GM23338 (cell line): ENCODE results near the gene AGBL4. TPM values are rescaled to one million over a fixed set of nuclear protein-coding genes. Genes with fewer than 3 reads are reported as not detected.

Experiments
- ATAC-seq: fragments of 200-7000 bp; cut with Tn5 transposase; 3 replicates; pipeline ENCODE4 v1.9.1; 2020
- DNase-seq: peaks from one replicate; pipeline ENCODE4 v3.0.0-alpha.2; 2015; ENCODE audit warnings: low spot score
- H2AFZ ChIP-seq: fragments of 200-600 bp; sonication (generic); 2 replicates; pipeline ENCODE4 v1.8.0; 2016; ENCODE audit warnings: antibody characterized with exemption, mild to moderate bottlenecking, moderate library complexity
- H3F3A ChIP-seq: fragments of 200-600 bp; sonication (generic); replicated peaks from 2 replicates; pipeline ENCODE4 v1.8.0; 2017; ENCODE audit warnings: antibody characterized with exemption, mixed run types, low read depth
- H3K27ac ChIP-seq: fragments of 200-600 bp; sonication (generic); 2 replicates; pipeline ENCODE4 v1.6.1; 2016; ENCODE audit warnings: low read depth
- H3K27me3 ChIP-seq: fragments of 200-600 bp; sonication (generic); 2 replicates; pipeline ENCODE4 v1.8.0; 2016; ENCODE audit warnings: mild to moderate bottlenecking, mixed run types, moderate library complexity; ENCODE audit not compliant: insufficient read depth
- H3K36me3 ChIP-seq: fragments of 200-600 bp; sonication (generic); 2 replicates; pipeline ENCODE4 v1.8.0; 2016; ENCODE audit warnings: mild to moderate bottlenecking; ENCODE audit not compliant: insufficient read depth
- H3K4me1 ChIP-seq: fragments of 200-600 bp; sonication (generic); 2 replicates; pipeline ENCODE4 v1.8.0; 2016; ENCODE audit warnings: mild to moderate bottlenecking, moderate library complexity; ENCODE audit not compliant: insufficient read depth
- H3K4me2 ChIP-seq: fragments of 200-600 bp; sonication (generic); 2 replicates; pipeline ENCODE4 v1.7.1; 2017; ENCODE audit warnings: mixed run types
- H3K4me3 ChIP-seq: fragments of 200-600 bp; sonication (generic); 2 replicates; pipeline ENCODE4 v1.6.1; 2016; ENCODE audit warnings: mixed run types
- H3K79me2 ChIP-seq: fragments of 200-600 bp; sonication (generic); replicated peaks from 2 replicates; pipeline ENCODE4 v1.8.0; 2017; ENCODE audit warnings: mild to moderate bottlenecking; ENCODE audit not compliant: insufficient read depth
- H3K9me2 ChIP-seq: fragments of 200-600 bp; sonication (generic); 2 replicates; pipeline ENCODE4 v1.8.0; 2017; ENCODE audit not compliant: insufficient read depth
- H4K20me1 ChIP-seq: fragments of 200-600 bp; sonication (generic); replicated peaks from 2 replicates; pipeline ENCODE4 v1.8.0; 2017; ENCODE audit warnings: mild to moderate bottlenecking; ENCODE audit not compliant: insufficient read depth
- H3K27ac Mint-ChIP-seq: 2 replicates; pipeline ENCODE4 v1.8.0; 2020; ENCODE audit warnings: inconsistent platforms, mild to moderate bottlenecking, moderate library complexity, mixed read lengths
- H3K27me3 Mint-ChIP-seq: 3 replicates; pipeline ENCODE4 v1.8.0; 2022; ENCODE audit warnings: low read depth, mild to moderate bottlenecking, moderate library complexity, mixed read lengths, inconsistent platforms; ENCODE audit not compliant: insufficient read depth, poor library complexity
- H3K36me3 Mint-ChIP-seq: 3 replicates; pipeline ENCODE4 v1.8.0; 2021; ENCODE audit warnings: low read depth, mild to moderate bottlenecking, inconsistent platforms, moderate library complexity, mixed read lengths
- H3K4me1 Mint-ChIP-seq: 3 replicates; pipeline ENCODE4 v1.8.0; 2020; ENCODE audit warnings: mild to moderate bottlenecking, inconsistent platforms, mixed read lengths
- H3K4me3 Mint-ChIP-seq: 3 replicates; pipeline ENCODE4 v1.8.0; 2021; ENCODE audit warnings: moderate library complexity, mild to moderate bottlenecking, inconsistent platforms, mixed read lengths
- H3K9me3 Mint-ChIP-seq: 3 replicates; pipeline ENCODE4 v1.8.0; 2020; ENCODE audit warnings: moderate library complexity, mild to moderate bottlenecking, inconsistent platforms, mixed read lengths
- CREB1 ChIP-seq: fragments of 250-450 bp; sonication (Bioruptor Pico); IDR thresholded peaks from 2 replicates; pipeline ENCODE4 v1.5.0; 2020; ENCODE audit warnings: low read depth, mild to moderate bottlenecking, moderate library complexity
- NANOG ChIP-seq: IDR thresholded peaks from 2 replicates; pipeline ENCODE4 v1.6.1; 2016; ENCODE audit warnings: antibody characterized with exemption, borderline replicate concordance
- POLR2AphosphoS5 ChIP-seq: IDR thresholded peaks from 2 replicates; pipeline ENCODE4 v1.6.1; 2016; ENCODE audit warnings: antibody characterized with exemption, low read depth
- ZNF114 ChIP-seq: fragments of 250-450 bp; sonication (Bioruptor Pico); IDR thresholded peaks from 2 replicates; pipeline ENCODE4 v1.5.0; 2020; ENCODE audit warnings: mild to moderate bottlenecking, moderate library complexity
- ZNF331 ChIP-seq: fragments of 250-450 bp; sonication (Bioruptor Pico); IDR thresholded peaks from 2 replicates; pipeline ENCODE4 v1.5.0; 2020; ENCODE audit warnings: low read depth, mild to moderate bottlenecking, moderate library complexity
- polyA plus RNA-seq: library from polyadenylated mRNA; unstranded; fragments of >200 nt; fragmentation: Nextera tagmentation; extraction: Ambion mirVana; gene quantifications from 2 replicates; pipeline ENCODE4 v1.2.1, GENCODE V29; 2016
- total RNA-seq: library from RNA; depleted of rRNA; stranded (reverse); fragments of >200 nt; shearing (Covaris generic); gene quantifications from 2 replicates; pipeline ENCODE4 v1.2.3, GENCODE V29; 2014
- TF ChIP-seq, protein P1 (sequence below): fragments of 250-450 bp; sonication (Bioruptor Pico); IDR thresholded peaks from 2 replicates; pipeline ENCODE4 v1.5.0; 2020; ENCODE audit warnings: mild to moderate bottlenecking, moderate library complexity
- TF ChIP-seq, protein P2 (sequence below): IDR thresholded peaks from 2 replicates; pipeline ENCODE4 v1.6.1; 2016; ENCODE audit warnings: antibody characterized with exemption

Gene AGBL4
- total and polyA plus RNA-seq, 2 experiments from 2014 or later = 0.91 to 1.5 TPM

DNA sequence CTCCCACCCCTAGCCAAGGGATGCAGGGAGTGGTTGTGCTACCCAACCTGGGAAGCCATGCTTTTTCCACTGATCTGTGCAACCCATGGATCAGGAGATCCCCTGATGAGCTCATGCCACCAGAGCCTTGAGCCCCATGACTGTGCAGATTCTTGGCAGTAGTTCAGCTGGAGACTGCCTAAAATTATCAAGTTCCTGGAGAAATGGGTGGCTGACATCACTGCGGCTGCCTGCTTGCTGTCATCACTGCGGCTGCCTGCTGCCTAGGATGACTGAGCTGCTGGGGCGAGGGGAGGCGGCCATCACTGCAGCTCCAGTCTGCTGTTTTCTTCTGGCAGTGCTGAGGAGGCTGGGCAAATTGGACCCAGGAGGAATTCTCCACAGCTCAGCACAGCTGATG, 159.2 kb downstream of the AGBL4 start (continued):
- TF ChIP-seq, protein P1, sequence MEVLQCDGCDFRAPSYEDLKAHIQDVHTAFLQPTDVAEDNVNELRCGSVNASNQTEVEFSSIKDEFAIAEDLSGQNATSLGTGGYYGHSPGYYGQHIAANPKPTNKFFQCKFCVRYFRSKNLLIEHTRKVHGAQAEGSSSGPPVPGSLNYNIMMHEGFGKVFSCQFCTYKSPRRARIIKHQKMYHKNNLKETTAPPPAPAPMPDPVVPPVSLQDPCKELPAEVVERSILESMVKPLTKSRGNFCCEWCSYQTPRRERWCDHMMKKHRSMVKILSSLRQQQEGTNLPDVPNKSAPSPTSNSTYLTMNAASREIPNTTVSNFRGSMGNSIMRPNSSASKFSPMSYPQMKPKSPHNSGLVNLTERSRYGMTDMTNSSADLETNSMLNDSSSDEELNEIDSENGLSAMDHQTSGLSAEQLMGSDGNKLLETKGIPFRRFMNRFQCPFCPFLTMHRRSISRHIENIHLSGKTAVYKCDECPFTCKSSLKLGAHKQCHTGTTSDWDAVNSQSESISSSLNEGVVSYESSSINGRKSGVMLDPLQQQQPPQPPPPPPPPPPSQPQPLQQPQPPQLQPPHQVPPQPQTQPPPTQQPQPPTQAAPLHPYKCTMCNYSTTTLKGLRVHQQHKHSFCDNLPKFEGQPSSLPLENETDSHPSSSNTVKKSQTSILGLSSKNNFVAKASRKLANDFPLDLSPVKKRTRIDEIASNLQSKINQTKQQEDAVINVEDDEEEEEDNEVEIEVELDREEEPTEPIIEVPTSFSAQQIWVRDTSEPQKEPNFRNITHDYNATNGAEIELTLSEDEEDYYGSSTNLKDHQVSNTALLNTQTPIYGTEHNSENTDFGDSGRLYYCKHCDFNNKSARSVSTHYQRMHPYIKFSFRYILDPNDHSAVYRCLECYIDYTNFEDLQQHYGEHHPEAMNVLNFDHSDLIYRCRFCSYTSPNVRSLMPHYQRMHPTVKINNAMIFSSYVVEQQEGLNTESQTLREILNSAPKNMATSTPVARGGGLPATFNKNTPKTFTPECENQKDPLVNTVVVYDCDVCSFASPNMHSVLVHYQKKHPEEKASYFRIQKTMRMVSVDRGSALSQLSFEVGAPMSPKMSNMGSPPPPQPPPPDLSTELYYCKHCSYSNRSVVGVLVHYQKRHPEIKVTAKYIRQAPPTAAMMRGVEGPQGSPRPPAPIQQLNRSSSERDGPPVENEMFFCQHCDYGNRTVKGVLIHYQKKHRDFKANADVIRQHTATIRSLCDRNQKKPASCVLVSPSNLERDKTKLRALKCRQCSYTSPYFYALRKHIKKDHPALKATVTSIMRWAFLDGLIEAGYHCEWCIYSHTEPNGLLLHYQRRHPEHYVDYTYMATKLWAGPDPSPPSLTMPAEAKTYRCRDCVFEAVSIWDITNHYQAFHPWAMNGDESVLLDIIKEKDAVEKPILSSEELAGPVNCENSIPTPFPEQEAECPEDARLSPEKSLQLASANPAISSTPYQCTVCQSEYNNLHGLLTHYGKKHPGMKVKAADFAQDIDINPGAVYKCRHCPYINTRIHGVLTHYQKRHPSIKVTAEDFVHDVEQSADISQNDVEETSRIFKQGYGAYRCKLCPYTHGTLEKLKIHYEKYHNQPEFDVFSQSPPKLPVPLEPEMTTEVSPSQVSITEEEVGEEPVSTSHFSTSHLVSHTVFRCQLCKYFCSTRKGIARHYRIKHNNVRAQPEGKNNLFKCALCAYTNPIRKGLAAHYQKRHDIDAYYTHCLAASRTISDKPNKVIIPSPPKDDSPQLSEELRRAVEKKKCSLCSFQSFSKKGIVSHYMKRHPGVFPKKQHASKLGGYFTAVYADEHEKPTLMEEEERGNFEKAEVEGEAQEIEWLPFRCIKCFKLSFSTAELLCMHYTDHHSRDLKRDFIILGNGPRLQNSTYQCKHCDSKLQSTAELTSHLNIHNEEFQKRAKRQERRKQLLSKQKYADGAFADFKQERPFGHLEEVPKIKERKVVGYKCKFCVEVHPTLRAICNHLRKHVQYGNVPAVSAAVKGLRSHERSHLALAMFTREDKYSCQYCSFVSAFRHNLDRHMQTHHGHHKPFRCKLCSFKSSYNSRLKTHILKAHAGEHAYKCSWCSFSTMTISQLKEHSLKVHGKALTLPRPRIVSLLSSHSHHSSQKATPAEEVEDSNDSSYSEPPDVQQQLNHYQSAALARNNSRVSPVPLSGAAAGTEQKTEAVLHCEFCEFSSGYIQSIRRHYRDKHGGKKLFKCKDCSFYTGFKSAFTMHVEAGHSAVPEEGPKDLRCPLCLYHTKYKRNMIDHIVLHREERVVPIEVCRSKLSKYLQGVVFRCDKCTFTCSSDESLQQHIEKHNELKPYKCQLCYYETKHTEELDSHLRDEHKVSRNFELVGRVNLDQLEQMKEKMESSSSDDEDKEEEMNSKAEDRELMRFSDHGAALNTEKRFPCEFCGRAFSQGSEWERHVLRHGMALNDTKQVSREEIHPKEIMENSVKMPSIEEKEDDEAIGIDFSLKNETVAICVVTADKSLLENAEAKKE (CRISPR knock-in tag) = no peak
- no peak for TF ChIP-seq ZNF114
- TF ChIP-seq CREB1 (CRISPR knock-in tag) = no peak
- TF ChIP-seq NANOG = no peak

DNA sequence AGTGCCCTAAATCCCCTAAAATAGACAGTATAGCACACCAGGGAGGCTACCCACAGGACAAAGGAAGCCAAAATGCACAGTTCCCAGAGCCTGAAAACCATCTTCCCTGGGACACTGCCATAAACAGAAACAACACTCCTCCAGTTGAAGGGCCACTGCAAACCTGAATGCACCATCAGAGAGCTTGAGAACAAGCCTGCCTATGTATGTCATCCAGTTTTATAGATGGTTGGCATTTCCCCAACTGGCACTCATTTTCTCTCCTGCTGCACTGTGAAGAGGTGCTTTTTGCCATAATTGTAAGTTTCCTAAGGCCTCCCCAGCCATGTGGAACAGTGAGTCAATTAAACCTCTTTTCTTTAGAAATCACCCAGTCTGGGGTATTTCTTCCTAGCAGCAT, 169.0 kb downstream of the AGBL4 start:
- H3K27ac Mint-ChIP-seq = no peak overlapping the region
- no peak overlapping the region for H3K4me2 ChIP-seq
- TF ChIP-seq, protein P2, sequence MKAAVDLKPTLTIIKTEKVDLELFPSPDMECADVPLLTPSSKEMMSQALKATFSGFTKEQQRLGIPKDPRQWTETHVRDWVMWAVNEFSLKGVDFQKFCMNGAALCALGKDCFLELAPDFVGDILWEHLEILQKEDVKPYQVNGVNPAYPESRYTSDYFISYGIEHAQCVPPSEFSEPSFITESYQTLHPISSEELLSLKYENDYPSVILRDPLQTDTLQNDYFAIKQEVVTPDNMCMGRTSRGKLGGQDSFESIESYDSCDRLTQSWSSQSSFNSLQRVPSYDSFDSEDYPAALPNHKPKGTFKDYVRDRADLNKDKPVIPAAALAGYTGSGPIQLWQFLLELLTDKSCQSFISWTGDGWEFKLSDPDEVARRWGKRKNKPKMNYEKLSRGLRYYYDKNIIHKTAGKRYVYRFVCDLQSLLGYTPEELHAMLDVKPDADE = no peak
- TF ChIP-seq ZNF331 (CRISPR knock-in tag) = no peak
- TF ChIP-seq POLR2AphosphoS5 = no peak
- TF ChIP-seq ZNF114 = no peak
- H3K4me3 ChIP-seq = no peak overlapping the region
- no peaks in the 10 kb centered on the region for H3F3A ChIP-seq
- peaks cover 89% of the 10 kb centered on the region for H3K9me3 Mint-ChIP-seq
- no peaks in the 10 kb centered on the region for H3K79me2 ChIP-seq
- ATAC-seq = no peak
- no peaks in the 10 kb centered on the region; the same call in 1 of the 2 replicates for H3K36me3 ChIP-seq
- H2AFZ ChIP-seq = no peak overlapping the region
- no peaks in the 10 kb centered on the region for H3K4me1 Mint-ChIP-seq
- H4K20me1 ChIP-seq = no peaks in the 10 kb centered on the region
- no peak overlapping the region for H3K27ac ChIP-seq
- DNase-seq = no peak
- H3K36me3 Mint-ChIP-seq = peaks cover 21% of the 10 kb centered on the region
- H3K27me3 ChIP-seq = no peaks in the 10 kb centered on the region
- H3K4me3 Mint-ChIP-seq = no peak overlapping the region
- H3K27me3 Mint-ChIP-seq = no peaks in the 10 kb centered on the region
- H3K4me1 ChIP-seq = no peaks in the 10 kb centered on the region
- H3K9me2 ChIP-seq = no peaks in the 10 kb centered on the region
